ENCODE measurements around the gene NDFIP2. TPM values are rescaled to one million over a fixed set of nuclear protein-coding genes. Genes with fewer than 3 reads are reported as not detected.

Gene NDFIP2
- polyA plus RNA-seq, 1 of the 3 experiments (the other 2 are of a cell fraction): 21.4 TPM

- TF ChIP-seq MAX (IDR thresholded peaks at IDR 0.05; ENCODE audit: low read depth) (no peak), FOXM1 (IDR thresholded peaks at IDR 0.05; ENCODE audit: low read depth) (no peak), USF1 (IDR thresholded peaks at IDR 0.05; ENCODE audit: borderline replicate concordance, low read depth) (no peak)
Measured at GRCh38 chr13:79452239-79452913, 28.6 kb upstream of the NDFIP2 start (continued).

GRCh38 chr13:79455331-79455730, 25.6 kb upstream of the NDFIP2 start:
- WGBS (ENCODE audit: low lambda C conversion rate): 94% methylated on average over 7 of the region's 7 CpGs
- H3K4me2 ChIP-seq: no peak overlapping the region
- CTCF ChIA-PET: interaction anchor here (1.8 to 2.4 kb wide), 2 partner anchors 14 to 32 kb away, joined by 5 to 9 read pairs; no protein-coding TSS in a partner anchor

GRCh38 chr13:79456051-79456450, 24.9 kb upstream of the NDFIP2 start:
- H3K27ac ChIP-seq (ENCODE audit: low read depth in 2 of 2, low read length in 1 of 2): no peak overlapping the region
- no peak overlapping the region for H3K4me3 ChIP-seq (ENCODE audit: low read depth in 2 of 2, low read length in 1 of 2)
- no peaks in the 10 kb centered on the region for H3K27me3 ChIP-seq (ENCODE audit: insufficient read depth)
- no peaks in the 10 kb centered on the region for H4K20me1 ChIP-seq (ENCODE audit: insufficient read depth)
- no peaks in the 10 kb centered on the region for H3K36me3 ChIP-seq (replicated peaks in 1 of 2; ENCODE audit: control insufficient read depth in 1 of 2, insufficient read depth in 2 of 2, low read length in 1 of 2)
- no peak overlapping the region for H3K9ac ChIP-seq
- no peak for DNase-seq
- no peak overlapping the region for H2AFZ ChIP-seq (ENCODE audit: low read depth)
- WGBS (ENCODE audit: low lambda C conversion rate): 71% methylated on average over 1 of the region's 1 CpG
- no peaks in the 10 kb centered on the region for H3K79me2 ChIP-seq (ENCODE audit: insufficient read depth)
- peaks cover 8% of the 10 kb centered on the region for H3F3A ChIP-seq (replicated peaks; ENCODE audit: insufficient read depth)
- H3K9me2 ChIP-seq: no peaks in the 10 kb centered on the region
- ChIA-PET CTCF (interaction anchor here (2.4 kb wide), 1 partner anchor 32 kb away, joined by 9 read pairs; no protein-coding TSS in a partner anchor), POLR2A (no interaction called here)
- H3K4me2 ChIP-seq: no peak overlapping the region
- H3K9me3 ChIP-seq: no peaks in the 10 kb centered on the region
- H3K4me1 ChIP-seq (ENCODE audit: control insufficient read depth in 1 of 2, insufficient read depth in 2 of 2, low read depth in 1 of 2, low read length in 1 of 2): peaks cover 3 to 4% of the 10 kb centered on the region in 2 experiments; a peak in 3 of 4 replicates
- TF ChIP-seq JUND (IDR thresholded peaks at IDR 0.05): no peak
- no peak for TF ChIP-seq RCOR1 (IDR thresholded peaks at IDR 0.05; ENCODE audit: low read length)
- TF ChIP-seq USF1 (IDR thresholded peaks at IDR 0.05; ENCODE audit: borderline replicate concordance, low read depth): no peak
- TF ChIP-seq GATA2 (CRISPR knock-in tag; IDR thresholded peaks at IDR 0.05): no peak
- no peak for TF ChIP-seq RXRA (IDR thresholded peaks at IDR 0.05; ENCODE audit: borderline replicate concordance, low read depth)
- no peak for TF ChIP-seq IRF3 (IDR thresholded peaks at IDR 0.05; ENCODE audit: low read depth, low read length)
- TF ChIP-seq NFIC (IDR thresholded peaks at IDR 0.05; ENCODE audit: borderline replicate concordance): no peak
- TF ChIP-seq REST (IDR thresholded peaks at IDR 0.05; ENCODE audit: low read depth, low read length): no peak
- no peak for TF ChIP-seq PBX3 (IDR thresholded peaks at IDR 0.05)
- TF ChIP-seq GABPA (IDR thresholded peaks at IDR 0.05; ENCODE audit: low read depth): no peak
- TF ChIP-seq MEF2A (IDR thresholded peaks at IDR 0.05; ENCODE audit: borderline replicate concordance, low read depth): no peak
- no peak for TF ChIP-seq MAX (IDR thresholded peaks at IDR 0.05; ENCODE audit: low read depth)
- no peak for TF ChIP-seq SMC3 (IDR thresholded peaks at IDR 0.05; ENCODE audit: low read depth, low read length)

More at GRCh38 chr13:79455331-79455730, 25.6 kb upstream of the NDFIP2 start:
- DNase-seq: no peak
- H3K27me3 ChIP-seq (ENCODE audit: insufficient read depth): no peaks in the 10 kb centered on the region
- no peaks in the 10 kb centered on the region for H4K20me1 ChIP-seq (ENCODE audit: insufficient read depth)
- no peak overlapping the region for H3K27ac ChIP-seq (ENCODE audit: low read depth in 2 of 2, low read length in 1 of 2)
- no peak overlapping the region for H3K9ac ChIP-seq
- H3K4me1 ChIP-seq (ENCODE audit: control insufficient read depth in 1 of 2, insufficient read depth in 2 of 2, low read depth in 1 of 2, low read length in 1 of 2): peaks cover 3 to 4% of the 10 kb centered on the region in 2 experiments; a peak in 3 of 4 replicates
- POLR2A ChIA-PET: no interaction called here
- no peak overlapping the region for H2AFZ ChIP-seq (ENCODE audit: low read depth)
- no peaks in the 10 kb centered on the region for H3K9me2 ChIP-seq
- no peaks in the 10 kb centered on the region for H3K36me3 ChIP-seq (replicated peaks in 1 of 2; ENCODE audit: control insufficient read depth in 1 of 2, insufficient read depth in 2 of 2, low read length in 1 of 2)
- no peak overlapping the region for H3K4me3 ChIP-seq (ENCODE audit: low read depth in 2 of 2, low read length in 1 of 2)
- no peaks in the 10 kb centered on the region for H3K79me2 ChIP-seq (ENCODE audit: insufficient read depth)
- peaks cover 8% of the 10 kb centered on the region for H3F3A ChIP-seq (replicated peaks; ENCODE audit: insufficient read depth)
- TF ChIP-seq RFX5 (IDR thresholded peaks at IDR 0.05; ENCODE audit: low read length): no peak
- TF ChIP-seq GABPA (IDR thresholded peaks at IDR 0.05; ENCODE audit: low read depth): no peak
- H3K9me3 ChIP-seq: no peaks in the 10 kb centered on the region
